Testis (tissue), 2 donors: ENCODE measurements around the gene DLG2.

ENCODE experiments used
- POLR2A ChIP-seq: fragments of 450-650 bp; IDR thresholded peaks from one replicate; pipeline ENCODE4 v1.6.1; 2017; ENCODE audit warnings: antibody characterized with exemption, mild to moderate bottlenecking, moderate library complexity
- TF ChIP-seq, protein P1 (sequence below), 3 experiments: fragments of 450-650 bp in 2 of 3; fragments of 200-600 bp in 1 of 3; sonication (generic) in 1 of 3; IDR thresholded peaks; one replicate each; pipeline ENCODE4 v1.5.1; 2016 to 2019; ENCODE audit warnings: antibody characterized with exemption in 3 of 3, mild to moderate bottlenecking in 2 of 3, moderate library complexity in 1 of 3

DNA sequence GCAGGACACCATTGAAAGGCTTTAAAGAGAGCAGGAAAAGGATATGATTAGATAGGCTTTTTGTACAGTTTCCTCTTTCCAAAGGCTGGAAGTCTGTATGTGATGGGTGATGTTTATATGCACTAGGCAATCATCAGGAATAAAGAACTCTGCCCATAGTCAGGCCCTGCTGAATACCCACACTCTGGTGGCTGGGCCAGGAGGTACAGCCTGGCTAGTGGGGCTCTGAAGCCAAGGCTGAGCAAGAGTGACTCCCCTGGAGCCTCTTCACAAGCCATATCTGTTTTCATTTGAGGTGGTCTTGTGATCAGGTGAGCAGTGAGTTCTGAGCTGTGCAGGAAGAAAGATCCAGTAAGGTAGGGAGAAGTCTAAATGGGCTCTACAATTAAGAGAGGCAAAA is 1801.1 kb downstream of the DLG2 start:
- TF ChIP-seq, protein P1, sequence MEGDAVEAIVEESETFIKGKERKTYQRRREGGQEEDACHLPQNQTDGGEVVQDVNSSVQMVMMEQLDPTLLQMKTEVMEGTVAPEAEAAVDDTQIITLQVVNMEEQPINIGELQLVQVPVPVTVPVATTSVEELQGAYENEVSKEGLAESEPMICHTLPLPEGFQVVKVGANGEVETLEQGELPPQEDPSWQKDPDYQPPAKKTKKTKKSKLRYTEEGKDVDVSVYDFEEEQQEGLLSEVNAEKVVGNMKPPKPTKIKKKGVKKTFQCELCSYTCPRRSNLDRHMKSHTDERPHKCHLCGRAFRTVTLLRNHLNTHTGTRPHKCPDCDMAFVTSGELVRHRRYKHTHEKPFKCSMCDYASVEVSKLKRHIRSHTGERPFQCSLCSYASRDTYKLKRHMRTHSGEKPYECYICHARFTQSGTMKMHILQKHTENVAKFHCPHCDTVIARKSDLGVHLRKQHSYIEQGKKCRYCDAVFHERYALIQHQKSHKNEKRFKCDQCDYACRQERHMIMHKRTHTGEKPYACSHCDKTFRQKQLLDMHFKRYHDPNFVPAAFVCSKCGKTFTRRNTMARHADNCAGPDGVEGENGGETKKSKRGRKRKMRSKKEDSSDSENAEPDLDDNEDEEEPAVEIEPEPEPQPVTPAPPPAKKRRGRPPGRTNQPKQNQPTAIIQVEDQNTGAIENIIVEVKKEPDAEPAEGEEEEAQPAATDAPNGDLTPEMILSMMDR (IDR thresholded peaks at IDR 0.05): no peak
- TF ChIP-seq POLR2A: no peak
